BJ (cell line): ENCODE measurements around the gene AFF3. TPM values are rescaled to one million over a fixed set of nuclear protein-coding genes. Genes with fewer than 3 reads are reported as not detected.

Experiments used
- CTCF ChIA-PET: fragments of 350-600 bp; formaldehyde crosslinking; extraction: SDS; loops from one replicate; lab custom pipeline; 2021; ENCODE audit warnings: antibody characterized with exemption, inconsistent platforms; lab: Yijun Ruan, JAX
- POLR2A ChIA-PET: fragments of 300-600 bp; sonication (Branson Sonifier 250); formaldehyde crosslinking; extraction: SDS; loops from one replicate; lab custom pipeline; 2021; ENCODE audit warnings: antibody characterized with exemption; lab: Charles Lee
- DNase-seq: peaks from one replicate; pipeline ENCODE4 v3.0.0-alpha.2; 2011; ENCODE audit warnings: low read depth
- H3K27me3 ChIP-seq: 2 replicates; pipeline ENCODE4 v1.6.0; 2011; ENCODE audit warnings: low read length; ENCODE audit not compliant: control insufficient read depth, insufficient read depth
- H3K36me3 ChIP-seq: 2 replicates; pipeline ENCODE4 v1.5.1; 2011; ENCODE audit warnings: low read length; ENCODE audit not compliant: control insufficient read depth, insufficient read depth
- H3K4me3 ChIP-seq: 2 replicates; pipeline ENCODE4 v1.5.1; 2011; ENCODE audit warnings: low read depth, mild to moderate bottlenecking, control low read depth, low read length
- polyA plus RNA-seq: library from polyadenylated mRNA; depleted of rRNA; stranded (reverse); fragments of >200 nt; gene quantifications from 2 replicates; pipeline ENCODE4 v1.2.3, GENCODE V29; 2011
- TF ChIP-seq, protein P1 (sequence below): IDR thresholded peaks from 2 replicates; pipeline ENCODE4 v1.5.1; 2011; ENCODE audit warnings: low read depth, mild to moderate bottlenecking, control low read depth, inconsistent platforms, low read length, moderate library complexity; ENCODE audit not compliant: insufficient read depth

The AFF3 gene
- polyA plus RNA-seq, 1 experiment = 11.5 TPM

DNA sequence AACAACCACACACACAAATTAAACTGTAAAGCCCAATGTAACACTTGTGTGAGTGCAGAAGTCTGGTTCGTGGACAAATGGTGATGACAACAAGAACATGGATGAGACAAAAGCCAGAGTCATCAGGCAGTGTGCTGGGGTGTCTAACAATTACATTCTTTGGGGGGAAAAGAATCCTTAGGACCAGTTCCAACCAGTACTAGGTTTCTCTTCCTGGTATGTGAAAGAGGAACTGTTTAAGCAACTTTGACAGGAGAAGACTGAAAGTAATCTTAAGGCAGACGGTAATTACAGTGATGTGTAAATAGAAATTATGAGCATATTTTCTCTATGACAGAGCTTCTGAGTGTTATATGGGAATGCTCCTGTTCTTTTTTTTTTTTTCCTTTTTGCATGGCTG, 133.4 kb downstream of the AFF3 start:
- TF ChIP-seq, protein P1, sequence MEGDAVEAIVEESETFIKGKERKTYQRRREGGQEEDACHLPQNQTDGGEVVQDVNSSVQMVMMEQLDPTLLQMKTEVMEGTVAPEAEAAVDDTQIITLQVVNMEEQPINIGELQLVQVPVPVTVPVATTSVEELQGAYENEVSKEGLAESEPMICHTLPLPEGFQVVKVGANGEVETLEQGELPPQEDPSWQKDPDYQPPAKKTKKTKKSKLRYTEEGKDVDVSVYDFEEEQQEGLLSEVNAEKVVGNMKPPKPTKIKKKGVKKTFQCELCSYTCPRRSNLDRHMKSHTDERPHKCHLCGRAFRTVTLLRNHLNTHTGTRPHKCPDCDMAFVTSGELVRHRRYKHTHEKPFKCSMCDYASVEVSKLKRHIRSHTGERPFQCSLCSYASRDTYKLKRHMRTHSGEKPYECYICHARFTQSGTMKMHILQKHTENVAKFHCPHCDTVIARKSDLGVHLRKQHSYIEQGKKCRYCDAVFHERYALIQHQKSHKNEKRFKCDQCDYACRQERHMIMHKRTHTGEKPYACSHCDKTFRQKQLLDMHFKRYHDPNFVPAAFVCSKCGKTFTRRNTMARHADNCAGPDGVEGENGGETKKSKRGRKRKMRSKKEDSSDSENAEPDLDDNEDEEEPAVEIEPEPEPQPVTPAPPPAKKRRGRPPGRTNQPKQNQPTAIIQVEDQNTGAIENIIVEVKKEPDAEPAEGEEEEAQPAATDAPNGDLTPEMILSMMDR = no peak
- peak; percentile 72 for DNase-seq

DNA sequence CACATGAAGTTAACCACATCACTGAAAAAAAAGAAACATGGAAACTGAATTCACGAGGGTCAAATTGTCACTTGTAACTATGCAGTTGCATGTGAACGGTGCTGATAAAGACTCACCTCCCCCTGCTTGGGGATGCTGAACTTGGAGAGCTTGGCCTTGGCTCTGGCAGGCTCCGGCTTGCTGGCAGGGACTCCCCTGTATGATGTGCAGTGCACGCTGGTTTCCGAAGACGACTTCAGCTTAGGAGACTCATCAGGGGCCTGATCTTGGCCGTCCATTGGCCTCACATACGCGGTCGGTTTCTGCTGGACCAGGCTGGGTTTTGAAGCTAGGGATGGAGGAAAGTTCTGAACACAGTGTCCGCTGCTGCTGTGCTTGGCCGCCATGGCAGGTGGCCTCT, 135.9 kb downstream of the AFF3 start:
- CTCF ChIA-PET = no interaction called here
- no peak for DNase-seq
- H3K27me3 ChIP-seq = no peaks in the 10 kb centered on the region
- peaks cover 6% of the 10 kb centered on the region; the same call in 1 of the 2 replicates for H3K36me3 ChIP-seq
- H3K4me3 ChIP-seq = no peak overlapping the region
- POLR2A ChIA-PET = no interaction called here
- TF ChIP-seq, protein P1 = no peak

More for the DNA sequence above, 133.4 kb downstream of the AFF3 start:
- ChIA-PET POLR2A (interaction anchor here (0.6 kb wide), 1 partner anchor 303 kb away, joined by 4 read pairs; no protein-coding TSS in a partner anchor), CTCF (interaction anchor here (1.0 kb wide), 1 partner anchor 16 kb away, joined by 3 read pairs; no protein-coding TSS in a partner anchor)
- no peak overlapping the region for H3K4me3 ChIP-seq
- peaks cover 6% of the 10 kb centered on the region; the same call in 1 of the 2 replicates for H3K36me3 ChIP-seq
- no peaks in the 10 kb centered on the region for H3K27me3 ChIP-seq

DNA sequence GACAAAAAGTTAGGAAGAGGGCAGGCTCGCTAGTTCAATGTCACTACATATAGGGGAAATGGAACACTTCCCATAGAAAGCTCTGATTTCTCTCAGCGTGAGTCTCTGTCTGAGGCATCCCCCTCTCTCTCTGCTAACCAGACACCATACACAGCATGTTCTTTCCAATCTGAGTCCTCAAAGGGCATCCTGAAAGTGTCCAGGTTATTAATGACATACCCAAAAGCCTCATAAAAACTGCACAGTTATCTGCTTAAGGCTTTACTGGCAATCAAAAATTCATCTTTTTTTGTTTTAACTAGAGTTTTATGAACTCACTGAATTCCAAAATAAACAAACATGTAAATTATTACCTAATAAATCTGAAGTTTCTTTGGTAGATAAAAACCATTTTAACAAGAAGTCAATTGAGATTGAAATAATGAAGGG, 137.4 kb downstream of the AFF3 start:
- no peak overlapping the region for H3K4me3 ChIP-seq
- TF ChIP-seq, protein P1 = no peak
- no peaks in the 10 kb centered on the region for H3K27me3 ChIP-seq
- ChIA-PET POLR2A (no interaction called here), CTCF (no interaction called here)
- no peak for DNase-seq
- peaks cover 6% of the 10 kb centered on the region; the same call in 1 of the 2 replicates for H3K36me3 ChIP-seq

DNA sequence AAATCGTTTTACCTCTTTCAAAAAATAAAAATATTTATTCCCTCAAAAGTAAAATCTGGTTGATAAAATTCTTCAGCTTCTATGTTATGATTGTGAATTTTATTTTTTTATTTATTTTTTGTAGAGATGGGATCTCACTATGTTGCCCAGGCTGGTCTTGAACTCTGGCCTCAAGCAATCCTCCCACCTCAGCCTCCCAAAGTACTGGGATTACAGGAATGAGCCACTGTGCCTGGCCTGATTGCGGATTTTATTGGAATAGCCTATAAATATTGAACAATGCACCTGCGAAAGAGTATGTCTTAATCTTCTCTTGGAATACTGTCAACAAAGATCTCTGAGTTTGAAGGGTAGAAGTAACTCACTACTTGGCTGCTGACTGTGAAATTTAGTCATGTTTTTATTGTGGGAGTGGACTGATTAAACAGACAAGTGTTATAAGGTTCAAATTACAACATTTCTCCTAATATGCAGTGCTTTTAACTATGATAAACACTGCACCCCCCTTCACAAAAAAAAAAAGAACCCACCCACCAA, 138.0 kb downstream of the AFF3 start:
- DNase-seq = no peak
- POLR2A ChIA-PET = no interaction called here
- Histone ChIP-seq H3K36me3 (peaks cover 6% of the 10 kb centered on the region; the same call in 1 of the 2 replicates), H3K4me3 (no peak overlapping the region), H3K27me3 (no peaks in the 10 kb centered on the region)
- CTCF ChIA-PET = no interaction called here
- TF ChIP-seq, protein P1 = no peak

DNA sequence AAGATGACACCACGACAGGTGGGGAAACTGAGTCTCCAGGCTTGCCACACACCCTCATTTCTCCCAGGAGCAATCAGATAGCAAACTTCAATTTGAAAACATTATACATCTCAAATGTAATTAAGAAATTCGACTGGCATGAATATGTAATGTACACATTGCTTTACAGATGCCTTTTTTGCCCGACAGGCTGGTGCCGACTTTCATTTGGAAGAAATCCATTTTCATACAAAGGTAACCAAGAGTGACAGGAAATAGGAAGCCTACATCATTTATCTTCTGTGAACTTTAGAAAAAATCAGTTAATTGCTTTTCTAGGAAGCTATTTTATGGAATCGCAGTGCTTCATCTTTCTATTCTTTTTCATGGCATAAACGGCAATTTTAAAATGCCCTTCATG, 140.3 kb downstream of the AFF3 start:
- Histone ChIP-seq H3K27me3 (no peaks in the 10 kb centered on the region), H3K4me3 (no peak overlapping the region), H3K36me3 (peaks cover 6% of the 10 kb centered on the region; the same call in 1 of the 2 replicates)
- TF ChIP-seq, protein P1 = no peak
- ChIA-PET CTCF (no interaction called here), POLR2A (no interaction called here)
- no peak for DNase-seq
